NT2/D1 (cell line): ENCODE data around the gene NLN.
"Not testable (repeated sequence)": the region's sequence is repeated elsewhere in the genome, so short reads cannot be mapped to it uniquely, and the experiment has no call there.

Source experiments
- DNase-seq: peaks from one replicate; pipeline ENCODE4 v3.0.0-alpha.2; 2011; ENCODE audit warnings: low read depth, low spot score
- H3K27me3 ChIP-seq: 2 replicates; pipeline ENCODE4 v1.6.0; 2011; ENCODE audit warnings: mild to moderate bottlenecking; ENCODE audit not compliant: insufficient read length, insufficient read depth
- H3K36me3 ChIP-seq: 2 replicates; pipeline ENCODE4 v1.6.1; 2011; ENCODE audit warnings: mild to moderate bottlenecking, low read length, mixed read lengths; ENCODE audit not compliant: insufficient read depth, insufficient read length
- H3K4me1 ChIP-seq: 2 replicates; pipeline ENCODE4 v1.5.1; 2011; ENCODE audit not compliant: insufficient read depth, insufficient read length
- H3K4me3 ChIP-seq: 2 replicates; pipeline ENCODE4 v1.5.1; 2011; ENCODE audit warnings: low read depth; ENCODE audit not compliant: insufficient read length
- H3K9ac ChIP-seq: 2 replicates; pipeline ENCODE4 v1.6.0; 2011; ENCODE audit warnings: low read depth; ENCODE audit not compliant: insufficient read length
- H3K9me3 ChIP-seq: 2 replicates; pipeline ENCODE4 v1.5.1; 2011; ENCODE audit warnings: mild to moderate bottlenecking, low read length; ENCODE audit not compliant: insufficient read depth
- SUZ12 ChIP-seq: IDR thresholded peaks from 2 replicates; pipeline ENCODE4 v1.6.1; 2011; ENCODE audit not compliant: insufficient read length, insufficient read depth; ENCODE audit errors: extremely low read depth
- YY1 ChIP-seq: IDR thresholded peaks from 2 replicates; pipeline ENCODE4 v1.6.1; 2011; ENCODE audit not compliant: insufficient read length, insufficient read depth
- ZNF274 ChIP-seq: IDR thresholded peaks from 2 replicates; pipeline ENCODE4 v1.6.1; 2011; ENCODE audit warnings: mild to moderate bottlenecking, low read depth, low read length

Gene NLN

GRCh38 chr5:65778126-65778525 is 56.1 kb downstream of the NLN start:
- H3K4me3 ChIP-seq = no peak overlapping the region
- no peak for DNase-seq
- H3K27me3 ChIP-seq = no peaks in the 10 kb centered on the region
- no peaks in the 10 kb centered on the region for H3K9me3 ChIP-seq
- H3K4me1 ChIP-seq = no peaks in the 10 kb centered on the region
- H3K9ac ChIP-seq = no peak overlapping the region
- H3K36me3 ChIP-seq = peaks cover 55% of the 10 kb centered on the region
- TF ChIP-seq YY1 (no peak), ZNF274 (no peak), SUZ12 (no peak)

GRCh38 chr5:65779643-65780042 is 57.6 kb downstream of the NLN start:
- Histone ChIP-seq H3K36me3 (peaks cover 66% of the 10 kb centered on the region), H3K9me3 (no peaks in the 10 kb centered on the region)

GRCh38 chr5:65788296-65788695 is 66.3 kb downstream of the NLN start:
- H3K4me1 ChIP-seq, H3K9ac ChIP-seq, DNase-seq, H3K27me3 ChIP-seq, H3K9me3 ChIP-seq, H3K4me3 ChIP-seq: not testable (repeated sequence)
- H3K36me3 ChIP-seq = peaks cover 64% of the 10 kb centered on the region

More at GRCh38 chr5:65779643-65780042, 57.6 kb downstream of the NLN start:
- TF ChIP-seq SUZ12 (no peak), ZNF274 (no peak), YY1 (no peak)
- no peaks in the 10 kb centered on the region for H3K27me3 ChIP-seq
- no peaks in the 10 kb centered on the region for H3K4me1 ChIP-seq
- no peak overlapping the region for H3K9ac ChIP-seq
- DNase-seq = no peak
- H3K4me3 ChIP-seq = no peak overlapping the region

DNA sequence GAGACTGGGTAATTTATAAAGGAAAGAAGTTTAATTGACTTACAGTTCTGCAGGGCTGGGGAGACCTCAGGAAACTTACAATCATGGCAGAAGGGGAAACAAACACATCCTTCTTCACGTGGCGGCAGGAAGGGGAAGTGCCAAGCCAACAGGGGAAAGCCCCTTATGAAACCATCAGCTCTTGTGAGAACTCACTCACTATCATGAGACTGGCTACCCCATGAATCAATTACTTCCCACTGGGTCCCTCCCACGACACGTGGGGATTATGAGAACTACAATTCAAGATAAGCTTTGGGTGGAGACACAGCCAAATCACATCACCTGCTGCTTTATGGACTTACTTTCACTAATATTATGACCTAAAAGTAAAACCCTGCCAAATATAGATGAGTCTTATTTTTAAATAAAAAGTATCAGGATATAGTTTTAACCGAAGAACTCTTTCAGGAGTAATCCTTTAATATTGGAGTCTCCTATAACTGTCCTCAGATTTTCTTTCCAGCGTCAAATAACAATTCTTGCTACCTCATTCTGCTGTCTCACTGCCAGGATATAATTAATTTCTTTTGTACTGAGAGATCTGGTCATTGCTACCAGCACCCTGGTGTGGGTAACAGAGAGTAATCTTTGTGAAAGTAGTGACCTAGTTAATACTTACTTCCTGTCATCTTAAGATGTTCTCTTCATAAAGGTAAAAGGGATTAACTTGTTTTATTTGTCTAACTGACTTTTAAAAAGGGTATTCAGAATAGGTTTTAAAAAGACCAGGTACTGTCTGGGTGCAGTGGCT is 68.6 kb downstream of the NLN start:
- Histone ChIP-seq H3K27me3 (no peaks in the 10 kb centered on the region), H3K4me1 (no peaks in the 10 kb centered on the region), H3K36me3 (peaks cover 58% of the 10 kb centered on the region), H3K9ac (no peak overlapping the region), H3K9me3 (no peaks in the 10 kb centered on the region), H3K4me3 (no peak overlapping the region)
- TF ChIP-seq SUZ12 (no peak), ZNF274 (no peak), YY1 (no peak)
- DNase-seq = no peak

- Histone ChIP-seq H3K9ac (no peak overlapping the region), H3K9me3 (no peaks in the 10 kb centered on the region), H3K27me3 (no peaks in the 10 kb centered on the region), H3K36me3 (peaks cover 58% of the 10 kb centered on the region), H3K4me3 (no peak overlapping the region), H3K4me1 (no peaks in the 10 kb centered on the region)
- TF ChIP-seq SUZ12 (no peak), ZNF274 (no peak), YY1 (no peak)
- DNase-seq = no peak
These were observed 70.0 kb downstream of the NLN start for GRCh38 chr5:65791712-65792673.

DNA sequence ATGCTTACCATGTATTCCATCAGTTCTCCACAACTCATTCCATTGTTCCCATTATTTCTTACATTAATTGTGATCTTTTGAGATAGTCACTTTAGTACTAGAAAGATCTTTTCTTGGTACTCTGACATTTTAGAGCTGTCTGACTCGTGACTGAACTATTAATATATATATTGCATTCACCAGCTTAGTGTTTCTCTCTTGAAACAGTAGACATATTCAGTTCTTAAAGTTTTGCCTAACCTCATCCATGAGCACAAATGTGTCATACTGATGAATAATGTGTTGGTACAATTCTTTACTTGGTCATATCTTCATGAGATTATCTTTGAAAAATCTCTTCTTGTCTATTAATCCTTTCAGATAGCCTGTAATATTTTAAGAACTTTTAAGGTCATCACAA is 74.3 kb downstream of the NLN start:
- Histone ChIP-seq H3K9me3 (peaks cover 2% of the 10 kb centered on the region; the same call in 1 of the 2 replicates), H3K27me3 (no peaks in the 10 kb centered on the region), H3K4me1 (no peaks in the 10 kb centered on the region), H3K4me3 (no peak overlapping the region), H3K36me3 (peaks cover 31% of the 10 kb centered on the region), H3K9ac (no peak overlapping the region)
- no peak for TF ChIP-seq YY1
- TF ChIP-seq ZNF274 = no peak
- TF ChIP-seq SUZ12 = no peak
- no peak for DNase-seq

DNA sequence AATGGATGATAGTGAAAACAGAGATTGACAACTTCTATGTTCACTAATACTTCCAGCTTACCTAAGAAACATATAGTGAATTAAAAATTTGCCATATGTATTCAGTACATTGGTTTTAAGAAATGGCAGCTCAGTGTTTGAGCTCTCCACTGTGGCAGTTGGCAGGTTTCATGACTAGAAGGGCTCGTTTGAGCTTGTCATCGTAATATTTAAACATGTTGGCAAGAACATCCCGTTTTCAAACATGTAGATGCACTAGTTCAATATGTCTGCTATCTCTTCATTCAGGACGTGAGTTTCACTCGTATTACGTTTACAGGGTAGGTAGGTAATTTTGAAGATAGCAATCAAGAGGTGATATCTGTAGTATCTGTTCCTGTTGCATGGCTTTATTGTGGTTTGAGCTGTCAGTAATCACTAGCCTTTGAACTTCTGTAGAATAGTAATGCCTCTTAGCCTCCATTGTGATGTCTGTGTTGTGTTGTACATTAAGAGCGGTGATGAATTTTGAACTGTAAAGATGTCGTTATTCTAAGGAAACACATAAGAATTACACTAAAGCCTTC is 74.8 kb downstream of the NLN start:
- H3K4me3 ChIP-seq = no peak overlapping the region
- TF ChIP-seq ZNF274 = no peak
- no peak for TF ChIP-seq SUZ12
- TF ChIP-seq YY1 = no peak
- no peaks in the 10 kb centered on the region for H3K4me1 ChIP-seq
- DNase-seq = no peak
- peaks cover 6% of the 10 kb centered on the region; the same call in 1 of the 2 replicates for H3K9me3 ChIP-seq
- no peak overlapping the region for H3K9ac ChIP-seq
- peaks cover 32% of the 10 kb centered on the region for H3K36me3 ChIP-seq
- no peaks in the 10 kb centered on the region for H3K27me3 ChIP-seq
